Suppressor macrophage treated with lipopolysaccharide for 1 hour (primary cell): ENCODE measurements around the gene MYO18B.

Experiments
- DNase-seq, 3 donors: peaks; one replicate each; pipeline ENCODE4 v3.0.0-alpha.2; 2020 to 2022

MYO18B gene

DNA sequence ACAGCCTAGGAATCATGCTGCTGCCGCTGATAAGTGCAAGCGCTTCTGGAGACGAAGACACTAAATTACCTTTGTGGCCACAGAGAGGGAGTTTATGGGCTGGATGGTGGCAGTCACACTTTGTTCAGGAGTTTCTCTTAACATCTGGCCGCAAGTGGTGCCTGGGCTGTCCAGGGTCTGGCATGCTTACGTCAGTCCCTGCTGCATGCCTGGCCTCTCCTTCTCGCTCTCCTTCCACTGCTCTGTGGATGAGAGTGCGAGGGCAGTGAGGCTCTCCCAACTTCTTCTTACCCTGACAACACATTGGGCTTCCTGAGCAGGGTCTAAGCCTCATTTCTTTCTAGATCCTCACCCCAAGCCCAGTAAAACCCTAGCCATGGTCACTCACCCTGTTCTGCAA is 266.6 kb downstream of the MYO18B start:
- DNase-seq = no peak

DNA sequence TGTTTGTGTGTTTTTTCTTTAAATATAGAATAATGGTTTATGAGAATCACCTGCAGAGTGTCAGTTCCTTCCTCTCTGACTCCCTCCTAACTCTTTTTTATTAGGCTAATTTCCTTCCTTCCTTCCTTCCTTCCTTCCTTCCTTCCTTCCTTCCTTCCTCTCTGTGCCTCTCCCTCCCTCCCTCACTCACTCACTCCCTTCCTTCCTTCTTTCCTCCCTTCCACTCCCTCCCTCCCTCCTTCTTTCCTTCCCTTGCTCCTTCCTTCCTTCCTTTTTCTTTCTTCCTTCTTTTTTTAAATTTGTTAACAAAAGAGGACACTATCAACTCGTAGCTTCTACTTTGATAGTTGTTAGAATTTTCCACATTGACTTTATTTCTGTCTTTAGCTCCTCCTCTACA is 274.9 kb downstream of the MYO18B start:
- no peak for DNase-seq

DNA sequence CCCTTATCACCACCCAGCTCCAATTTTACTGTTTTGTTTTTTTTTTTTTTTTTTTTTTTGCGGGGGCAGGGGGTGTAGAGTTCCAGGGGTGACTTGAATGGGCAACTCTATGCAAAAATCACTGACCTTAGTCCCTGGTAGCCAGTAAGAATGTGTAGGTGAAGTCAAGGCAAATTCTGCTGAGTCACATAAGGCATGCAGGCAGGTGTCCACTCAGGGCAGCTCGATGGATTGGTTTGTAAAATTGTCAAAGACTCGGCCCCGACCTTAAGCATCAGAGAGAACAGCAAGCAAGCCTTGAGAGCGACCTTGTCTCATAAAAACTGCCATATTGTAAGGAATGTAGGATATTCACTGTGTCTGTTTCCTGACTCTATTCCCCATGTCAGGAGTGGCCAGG is 275.9 kb downstream of the MYO18B start:
- no peak for DNase-seq

DNA sequence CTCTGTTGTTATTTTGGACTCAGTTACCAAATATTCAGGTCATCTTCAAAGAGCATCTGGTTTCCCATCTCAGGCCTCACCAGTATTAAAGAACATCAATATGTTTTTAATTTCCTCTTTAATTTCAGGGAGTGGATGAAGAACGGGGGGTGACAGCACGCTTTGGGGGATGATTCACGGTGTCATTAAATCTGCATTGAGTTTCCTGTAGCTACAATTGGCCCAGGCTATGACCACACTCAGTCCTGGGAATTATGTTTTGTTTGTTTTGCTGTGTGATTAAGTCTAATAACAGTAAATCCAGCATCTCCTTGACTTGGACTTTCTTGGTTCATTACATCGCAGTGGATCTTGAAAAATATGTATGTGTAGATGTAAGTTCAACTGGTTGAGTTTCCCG is 277.6 kb downstream of the MYO18B start:
- DNase-seq = no peak

DNA sequence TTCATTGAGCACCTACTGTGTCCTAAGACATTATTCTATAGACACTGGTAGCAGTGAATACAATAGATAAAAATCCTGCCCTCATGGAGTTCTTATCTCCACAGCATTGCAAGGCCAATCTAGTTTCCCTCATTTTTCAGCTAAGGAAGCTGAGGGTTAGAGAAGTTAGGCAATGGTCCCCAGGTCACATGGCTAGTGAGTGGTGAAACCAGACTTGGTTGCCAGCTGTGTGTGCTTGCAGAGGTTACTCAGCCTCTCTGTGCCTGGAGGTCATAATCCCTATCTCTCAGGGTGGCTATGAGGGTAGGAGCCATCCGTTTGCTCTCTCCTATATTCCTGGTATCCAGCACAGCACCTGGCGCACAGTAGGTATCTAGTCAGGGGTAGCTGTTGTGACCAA is 279.5 kb downstream of the MYO18B start:
- DNase-seq = no peak

DNA sequence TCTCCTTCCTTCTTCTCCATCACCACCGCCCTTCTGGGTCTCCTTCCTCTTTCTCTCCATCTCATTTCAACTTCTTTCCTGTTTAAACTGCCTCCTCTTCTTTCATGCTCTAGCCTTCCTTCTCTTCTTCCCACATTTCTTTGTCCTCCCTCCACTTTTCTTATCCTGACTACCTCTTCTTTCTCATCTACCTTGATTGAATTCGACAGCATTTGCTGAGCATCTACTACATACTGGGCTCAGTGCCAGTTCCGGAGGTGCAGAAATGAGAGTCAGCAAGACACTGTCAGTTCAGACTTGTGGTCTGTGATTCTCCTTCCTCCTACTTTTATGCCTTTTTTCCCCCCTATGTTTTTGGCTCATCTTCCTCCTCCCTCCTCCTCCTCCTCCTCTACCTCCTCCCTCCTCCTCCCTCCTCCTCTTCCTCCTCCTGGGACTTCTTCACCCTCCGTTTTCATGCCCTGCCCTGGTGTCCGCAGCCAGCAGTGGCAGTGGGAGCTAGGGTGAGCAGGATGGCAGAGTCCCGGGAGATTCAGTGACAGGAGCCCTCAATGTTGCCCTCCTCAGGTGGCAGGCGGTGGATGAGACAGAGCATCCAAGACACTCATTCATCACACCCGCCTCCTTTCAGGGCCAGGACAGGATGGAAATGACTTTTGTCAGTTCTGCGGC is 281.3 kb downstream of the MYO18B start:
- no peak for DNase-seq

DNA sequence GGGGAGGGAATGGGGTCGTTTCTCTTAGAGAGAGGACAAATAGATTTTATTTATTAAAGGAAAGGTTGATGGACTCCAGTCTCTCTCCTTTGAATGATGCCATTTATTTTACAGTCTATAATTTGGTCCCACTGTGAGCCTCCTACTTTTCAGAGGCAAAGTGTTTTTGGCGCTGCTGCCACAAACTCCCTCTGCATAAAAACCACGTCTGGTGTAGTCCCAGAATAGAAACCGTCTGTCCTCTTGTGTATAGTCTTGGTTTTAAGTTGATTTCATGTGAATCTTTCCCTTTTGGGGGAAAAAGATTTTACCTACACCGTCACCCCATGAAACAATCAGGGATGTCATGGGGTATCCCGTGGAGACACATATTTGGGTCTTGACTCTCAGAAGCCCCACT is 283.6 kb downstream of the MYO18B start:
- DNase-seq = no peak

DNA sequence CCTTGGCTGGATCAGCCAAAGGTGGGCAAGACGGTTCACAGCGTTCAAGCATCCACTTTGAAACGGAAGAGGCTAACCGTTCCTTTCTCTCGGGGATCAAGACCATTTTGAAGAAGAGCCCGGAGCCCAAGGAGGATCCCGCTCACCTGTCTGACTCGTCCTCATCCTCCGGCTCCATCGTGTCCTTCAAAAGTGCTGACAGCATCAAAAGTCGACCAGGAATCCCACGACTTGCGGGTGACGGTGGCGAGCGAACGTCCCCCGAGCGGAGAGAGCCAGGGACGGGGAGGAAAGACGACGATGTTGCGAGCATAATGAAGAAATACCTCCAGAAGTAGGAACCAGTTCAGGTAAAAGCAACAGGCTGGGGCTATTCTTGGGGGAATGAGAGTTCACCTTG is 285.4 kb downstream of the MYO18B start:
- DNase-seq = no peak

DNA sequence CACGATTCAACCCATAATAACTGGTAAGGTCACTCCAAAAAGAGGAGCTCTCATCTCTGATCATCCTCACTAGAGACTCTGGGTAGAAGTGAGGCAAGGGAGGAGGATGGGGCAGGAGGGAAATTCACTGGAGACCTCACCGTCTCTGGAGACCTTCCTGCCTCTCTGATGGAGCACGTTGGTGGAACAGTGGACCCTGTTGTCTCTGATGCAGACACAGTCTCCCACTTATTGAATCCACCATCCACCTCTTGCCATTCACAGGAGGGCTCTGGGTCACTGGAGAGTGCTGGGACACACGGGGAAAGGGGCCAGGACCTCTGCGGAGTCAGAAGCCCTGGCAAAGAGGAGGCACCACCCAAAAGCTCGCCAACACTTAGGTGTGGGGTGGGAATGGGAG is 289.7 kb downstream of the MYO18B start:
- DNase-seq = no peak

DNA sequence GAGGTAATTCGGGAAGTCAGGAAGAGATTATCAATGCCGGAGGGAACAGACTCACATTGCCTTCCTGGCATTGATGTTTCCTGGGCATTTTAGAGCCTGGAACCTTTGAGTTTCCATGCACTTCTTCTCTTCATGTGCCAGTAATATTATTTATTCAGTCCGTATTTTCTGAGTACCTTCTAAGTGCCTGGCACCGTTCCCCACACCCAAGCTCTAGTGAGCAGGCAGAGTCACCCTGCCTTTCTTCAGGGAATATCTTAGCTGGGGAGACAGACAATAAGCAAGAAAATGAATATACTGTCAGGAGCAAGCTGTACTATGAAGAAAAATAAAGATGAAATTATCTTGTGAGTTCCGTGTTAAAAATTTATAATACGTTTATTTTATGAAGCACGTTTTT is 291.1 kb downstream of the MYO18B start:
- DNase-seq = no peak

DNA sequence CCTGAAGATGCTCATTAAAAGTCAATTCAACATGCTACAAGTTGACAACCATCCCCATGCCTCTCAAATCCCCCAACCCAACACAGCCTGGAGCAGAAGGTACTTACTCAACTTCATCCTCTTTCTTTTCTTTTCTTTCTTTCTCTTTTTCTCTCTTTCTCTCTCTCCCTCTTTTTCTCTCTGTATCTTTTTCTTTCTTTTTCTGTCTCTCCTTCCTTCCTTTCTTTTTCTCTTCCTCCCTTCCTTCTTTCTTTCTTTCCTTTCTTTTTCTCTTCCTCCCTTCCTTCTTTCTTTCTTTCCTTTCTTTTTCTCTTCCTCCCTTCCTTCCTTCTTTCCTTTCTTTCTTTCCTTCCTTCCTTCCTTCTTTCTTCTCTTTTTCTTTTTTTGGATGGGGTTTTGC is 291.6 kb downstream of the MYO18B start:
- DNase-seq = no peak

DNA sequence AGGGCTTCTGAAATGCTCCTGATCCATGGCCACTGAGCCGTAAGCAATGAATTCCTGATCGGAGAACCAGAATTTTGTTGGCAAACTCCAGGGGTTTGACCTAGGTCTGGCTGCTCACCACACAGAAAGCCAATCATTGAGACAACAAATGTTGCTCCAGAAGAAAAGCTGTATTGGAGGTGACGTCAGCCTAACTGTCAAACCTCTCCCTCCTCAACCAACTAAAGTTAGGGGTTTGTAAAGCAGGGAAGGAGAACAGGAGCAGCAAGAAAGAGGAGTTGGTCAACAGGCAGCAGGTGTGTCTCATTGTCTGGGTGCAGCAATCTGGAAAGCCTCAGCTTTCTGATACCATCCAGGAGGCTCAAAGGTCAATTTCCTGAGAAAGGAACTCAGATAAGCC is 293.5 kb downstream of the MYO18B start:
- DNase-seq = no peak

DNA sequence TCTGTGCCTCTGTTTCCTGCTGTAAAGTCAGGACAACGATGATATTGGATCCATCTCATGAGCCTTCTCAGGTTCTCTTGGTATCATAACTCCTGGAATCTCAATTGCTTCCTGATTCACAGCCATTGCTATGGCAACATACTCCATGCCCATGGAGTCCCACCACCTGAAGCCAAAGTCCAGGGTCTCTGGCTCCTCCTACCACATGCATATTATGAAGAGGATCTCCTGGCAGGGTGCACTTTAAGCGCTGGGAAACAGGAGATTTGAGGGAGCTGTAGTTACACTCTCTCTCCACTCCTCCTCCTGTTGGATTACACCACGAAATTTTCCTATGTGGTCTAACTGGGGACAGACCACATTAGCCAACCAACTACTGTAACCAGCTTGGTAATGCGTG is 296.4 kb downstream of the MYO18B start:
- no peak for DNase-seq

DNA sequence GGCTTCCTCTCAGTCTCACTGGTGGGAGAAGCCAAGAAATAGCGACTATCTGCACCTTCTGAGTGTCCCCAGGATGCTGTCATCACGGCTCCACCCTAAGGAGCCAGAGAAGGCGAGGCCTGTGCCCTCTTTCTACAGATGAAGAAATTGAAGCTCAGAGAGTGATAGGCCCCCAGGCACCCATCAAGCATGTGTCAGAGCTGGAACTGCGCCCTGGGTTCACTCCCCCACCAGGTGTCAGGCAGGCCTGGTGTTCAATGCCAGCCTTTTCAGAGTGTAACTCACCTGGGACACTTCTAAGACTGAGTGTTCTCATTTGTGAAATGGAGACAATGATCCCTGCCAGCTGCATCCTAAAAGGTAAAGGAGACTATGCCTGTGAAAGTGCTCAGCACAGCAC is 299.9 kb downstream of the MYO18B start:
- DNase-seq = no peak

DNA sequence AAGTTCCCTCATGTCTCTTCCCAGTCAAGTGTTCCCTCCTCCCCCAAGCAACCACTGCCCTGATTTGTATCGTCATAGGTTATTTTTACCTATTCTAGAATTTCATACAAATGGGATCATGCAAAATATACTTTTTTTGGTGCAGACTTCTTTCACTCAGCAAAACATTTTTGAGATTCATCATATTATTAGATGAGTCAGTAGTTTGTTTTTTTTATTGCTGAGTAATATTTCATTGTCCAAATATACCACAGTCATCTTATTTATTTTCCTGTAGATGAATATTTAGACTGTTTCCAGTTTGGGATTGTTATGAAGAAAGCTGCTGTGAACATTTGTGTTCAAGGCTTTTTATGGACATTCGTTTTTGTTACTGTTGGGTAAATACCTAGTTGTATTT is 301.0 kb downstream of the MYO18B start:
- no peak for DNase-seq

DNA sequence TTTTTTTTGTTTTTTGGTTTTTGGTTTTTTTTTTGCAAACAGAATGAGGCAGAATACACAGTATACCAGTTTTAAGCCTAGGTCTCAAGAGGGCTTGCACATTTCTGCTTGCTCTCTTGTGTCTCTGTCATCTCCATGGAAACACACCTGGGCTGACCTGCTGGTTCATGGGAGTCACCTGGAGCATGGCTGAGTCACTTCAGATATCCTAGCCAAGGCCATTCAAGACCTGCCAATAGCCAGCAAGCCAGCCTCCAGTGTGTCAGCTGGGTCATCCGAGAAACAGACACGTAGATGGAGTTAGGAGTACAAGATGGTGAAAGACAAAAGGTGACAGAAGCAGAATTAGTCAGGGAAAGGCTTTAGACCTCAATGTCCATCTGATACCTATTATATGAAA is 303.1 kb downstream of the MYO18B start:
- no peak for DNase-seq

DNA sequence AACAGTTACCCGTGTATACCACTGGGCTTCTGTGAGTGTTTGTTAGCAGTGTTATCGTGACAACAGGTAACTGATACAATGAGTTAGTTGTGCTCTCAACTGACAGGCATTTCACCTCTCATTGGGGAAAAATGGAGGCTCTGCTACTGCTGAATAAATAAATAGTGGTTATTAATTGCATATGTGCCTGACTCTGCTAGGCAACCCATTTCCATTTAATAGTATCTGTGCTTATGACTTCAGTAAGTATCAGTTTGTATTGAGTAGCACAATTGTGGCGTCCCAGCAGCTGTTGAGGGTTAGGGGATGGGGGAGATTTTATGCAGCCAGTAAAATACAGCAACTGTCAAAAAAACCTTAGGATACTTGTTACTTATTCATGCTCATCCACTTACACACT is 303.9 kb downstream of the MYO18B start:
- DNase-seq = no peak

DNA sequence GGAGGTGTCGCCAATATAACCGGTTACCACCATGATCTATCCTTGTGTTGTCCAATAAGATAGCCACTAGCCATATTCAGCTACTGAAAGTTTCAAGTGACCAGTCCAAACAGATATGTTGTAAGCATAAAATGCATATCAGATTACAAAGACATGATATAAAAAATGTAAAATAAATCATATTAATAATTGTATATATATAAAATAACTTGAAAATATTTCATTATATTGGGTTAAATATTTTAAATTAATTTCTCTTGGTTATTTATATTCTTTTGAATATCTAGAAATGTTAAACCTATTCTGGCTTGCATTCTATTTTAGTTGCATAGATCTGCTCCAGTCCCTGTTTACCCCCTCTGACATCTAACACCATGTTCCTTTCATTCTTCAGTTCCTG is 305.5 kb downstream of the MYO18B start:
- DNase-seq = no peak

DNA sequence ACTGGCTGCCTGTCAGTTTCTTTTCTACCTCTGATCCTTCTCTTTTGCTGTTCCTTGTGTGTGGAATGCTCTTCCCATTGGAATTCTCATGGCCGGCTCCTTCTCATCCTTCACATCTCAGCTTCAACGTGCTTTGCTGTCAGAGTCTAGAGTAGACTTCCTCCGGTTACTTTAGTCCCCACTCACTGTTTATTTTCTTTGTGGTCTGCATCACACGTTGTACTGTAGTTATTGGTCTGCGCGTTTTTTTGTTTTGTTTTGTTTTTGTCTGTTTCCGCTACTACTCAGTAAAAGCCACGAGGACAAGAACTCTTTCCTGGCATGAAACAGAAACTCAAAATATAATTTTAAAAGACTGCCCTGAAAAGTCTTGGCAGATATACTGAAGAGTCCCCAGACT is 305.9 kb downstream of the MYO18B start:
- DNase-seq = no peak

DNA sequence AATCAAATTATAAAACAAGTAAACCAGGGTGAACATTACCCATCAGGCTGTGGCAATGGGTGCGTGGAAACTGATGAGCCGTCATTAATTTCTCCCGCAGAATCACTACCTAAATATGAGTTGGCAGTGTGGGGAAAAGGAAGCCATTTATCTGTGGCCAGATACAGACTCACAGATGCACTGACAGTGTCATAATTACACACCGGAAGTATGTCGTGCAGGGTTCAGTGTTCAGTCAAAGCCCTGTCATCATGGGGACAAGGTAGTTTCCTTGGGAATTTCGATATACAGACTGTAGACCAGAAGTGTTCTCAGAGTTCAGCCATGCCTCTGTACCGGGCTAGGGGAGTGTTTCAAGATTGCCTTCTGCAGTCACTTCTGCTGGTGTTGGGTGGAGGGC is 308.1 kb downstream of the MYO18B start:
- no peak for DNase-seq

DNA sequence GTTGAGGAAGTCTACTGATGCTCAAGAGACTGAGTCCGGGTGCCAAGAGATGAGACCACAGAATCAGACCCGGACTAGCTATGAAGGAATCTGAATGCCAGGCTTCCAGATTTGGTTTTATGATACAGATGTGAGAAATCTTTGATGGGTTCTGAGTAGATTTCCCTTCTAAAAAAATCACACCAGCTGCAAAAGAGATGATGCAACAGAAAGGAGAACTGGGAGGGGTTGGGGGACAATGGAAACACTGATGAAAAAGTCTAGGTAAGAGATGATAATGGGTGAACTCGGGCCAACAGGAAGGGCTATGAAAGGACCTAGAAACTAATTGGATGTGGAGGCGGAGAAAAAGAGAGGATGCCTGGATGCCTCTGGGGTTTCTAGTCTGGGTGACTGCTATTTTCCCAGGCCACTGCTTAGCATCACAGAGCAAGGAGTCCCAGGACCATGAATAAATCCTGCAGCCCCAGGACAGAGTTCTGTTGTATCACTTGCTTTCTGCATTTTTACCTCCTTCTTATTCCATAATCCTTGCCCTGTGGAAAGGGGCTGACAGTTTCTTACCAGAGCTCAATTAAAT is 311.8 kb downstream of the MYO18B start:
- DNase-seq = no peak

DNA sequence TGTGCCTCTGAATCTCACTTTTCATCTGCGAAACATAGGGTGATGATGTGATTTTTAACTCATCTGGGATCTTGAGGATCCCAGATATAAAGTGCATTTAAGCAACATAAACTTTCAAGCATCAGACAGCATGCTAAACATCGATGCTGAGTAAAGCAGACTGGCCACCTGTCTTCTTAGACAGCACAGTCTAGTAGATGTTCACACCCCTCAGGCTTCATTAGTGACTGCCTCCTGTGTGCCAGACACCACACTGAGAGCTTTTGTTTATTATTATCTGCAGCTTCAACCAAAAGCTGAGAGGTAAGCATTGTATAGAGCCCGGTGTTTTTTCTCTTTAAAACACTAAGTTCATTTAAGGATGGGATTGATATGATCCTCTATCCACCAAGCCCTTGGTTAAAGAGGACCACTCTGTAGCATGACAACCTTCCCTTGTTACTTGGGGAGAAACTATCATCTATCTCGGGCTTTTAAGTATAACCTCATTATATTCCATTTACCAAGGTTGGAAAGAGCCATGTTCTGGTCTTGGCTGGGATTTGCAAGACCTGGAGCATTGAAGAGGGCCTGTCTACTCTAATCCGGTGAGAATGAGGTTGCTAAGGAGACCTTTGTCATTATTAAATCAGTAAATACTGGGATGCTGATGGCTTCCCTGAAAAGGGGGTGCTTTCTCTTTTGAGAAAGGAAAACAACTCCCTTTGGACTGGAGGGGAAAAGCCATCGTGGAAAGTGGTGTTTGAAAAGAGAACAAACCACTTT is 313.0 kb downstream of the MYO18B start:
- DNase-seq = no peak

DNA sequence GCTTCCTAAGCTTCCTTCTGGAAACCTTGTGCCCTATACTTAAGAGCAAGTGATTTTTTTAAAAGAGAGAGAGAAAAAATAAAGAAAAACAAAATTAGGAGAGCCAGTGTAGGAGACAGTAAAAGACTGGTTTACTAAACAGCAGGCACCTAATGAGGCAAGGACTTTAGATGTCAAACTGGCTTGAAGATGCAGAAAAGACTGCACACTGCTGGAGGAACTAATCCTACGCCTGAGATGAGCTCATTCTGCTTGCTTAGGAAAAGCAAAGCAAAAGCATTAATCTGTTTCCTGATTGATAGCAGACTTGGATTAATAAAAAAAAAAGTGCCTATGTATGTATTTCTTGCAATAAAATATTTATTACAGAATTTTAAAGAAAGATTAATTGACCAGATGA is 313.7 kb downstream of the MYO18B start:
- no peak for DNase-seq

DNA sequence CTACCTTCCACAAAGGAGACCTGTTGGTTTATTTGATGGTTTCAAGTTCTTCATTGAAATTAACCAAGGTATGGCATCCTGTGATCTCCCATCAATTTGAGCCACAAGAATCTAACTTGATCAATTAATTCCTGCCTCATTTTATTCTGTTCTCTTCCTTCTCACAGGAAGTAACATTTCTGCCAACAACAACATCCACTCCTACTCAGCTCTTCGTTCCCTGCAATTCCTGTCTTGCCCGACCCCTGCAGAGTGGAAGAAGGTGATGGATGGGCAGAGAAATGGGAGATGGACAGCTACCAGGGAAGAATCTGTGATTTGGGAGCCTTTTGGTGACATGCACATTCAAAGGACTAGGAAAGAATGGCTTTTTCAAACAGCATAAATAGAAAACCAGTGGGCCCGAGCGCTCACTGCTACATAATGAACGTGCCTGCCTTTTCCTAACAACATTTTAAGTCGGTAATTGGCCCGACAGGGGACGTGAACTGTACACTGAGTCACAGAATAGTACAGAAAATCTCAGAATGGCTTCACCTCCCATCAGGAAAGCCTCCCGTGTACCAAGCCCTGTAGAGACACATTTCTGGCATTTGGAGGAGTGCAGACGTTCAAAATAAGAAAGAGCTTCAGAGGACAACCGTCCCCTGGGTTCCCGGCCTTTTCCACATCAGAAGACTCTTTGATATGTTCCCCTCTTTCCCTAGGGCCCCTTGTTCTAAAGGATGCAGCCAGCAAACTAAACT is 314.6 kb downstream of the MYO18B start:
- no peak for DNase-seq
